ENCODE results near the gene SIGLEC8. TPM values are rescaled to one million over a fixed set of nuclear protein-coding genes. Genes with fewer than 3 reads are reported as not detected.
"Not testable (repeated sequence)": the region's sequence is repeated elsewhere in the genome, so short reads cannot be mapped to it uniquely, and the experiment has no call there.

SIGLEC8 gene
- polyA plus RNA-seq, 1 donor from 2014 or later = not detected

DNA sequence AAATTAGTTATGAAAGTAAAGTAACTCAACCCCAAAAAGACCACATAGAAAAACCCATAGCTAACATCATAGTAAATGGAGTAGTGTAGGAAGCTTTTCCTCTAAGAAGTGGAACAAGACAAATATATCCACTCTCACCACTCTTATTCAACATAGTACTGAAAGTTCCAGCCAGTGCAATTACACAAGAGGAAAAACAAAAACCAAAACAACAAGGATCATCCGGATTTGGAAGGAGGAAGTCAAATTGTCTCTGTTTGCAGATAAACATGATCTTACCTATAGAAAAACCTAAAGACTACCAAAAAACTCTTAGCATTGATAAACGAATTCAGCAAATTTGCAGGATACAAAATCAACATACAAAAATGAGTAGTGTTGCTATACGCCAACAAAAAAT is 8.5 kb upstream of the SIGLEC8 start:
- H3K9me3 ChIP-seq (ENCODE audit: low read length) = no peaks in the 10 kb centered on the region
- no peaks in the 10 kb centered on the region for H3F3A ChIP-seq (ENCODE audit: insufficient read depth, low read length, poor library complexity, severe bottlenecking)
- H4K20me1 ChIP-seq (ENCODE audit: insufficient read depth) = no peaks in the 10 kb centered on the region
- H3K4me3 ChIP-seq (ENCODE audit: low read length) = no peak overlapping the region
- no peaks in the 10 kb centered on the region for H3K9me2 ChIP-seq (ENCODE audit: insufficient read depth, low read length)
- no peak overlapping the region for H3K9ac ChIP-seq (ENCODE audit: low read length)
- H3K79me2 ChIP-seq (replicated peaks; ENCODE audit: insufficient read depth, low read length) = no peaks in the 10 kb centered on the region
- no peaks in the 10 kb centered on the region for H3K27me3 ChIP-seq (ENCODE audit: insufficient read depth, low read depth, low read length)
- TF ChIP-seq REST (IDR thresholded peaks at IDR 0.05; ENCODE audit: borderline replicate concordance) (no peak), MXI1 (conservative IDR thresholded peaks at IDR 0.05; ENCODE audit: poor library complexity, severe bottlenecking) (no peak), CTCF (IDR thresholded peaks at IDR 0.05; ENCODE audit: poor library complexity, severe bottlenecking) (no peak), EZH2 (IDR thresholded peaks at IDR 0.05; ENCODE audit: borderline replicate concordance, insufficient read depth, low read length, poor library complexity, severe bottlenecking) (no peak), SMC3 (conservative IDR thresholded peaks at IDR 0.05; ENCODE audit: poor library complexity) (no peak), POLR2AphosphoS5 (IDR thresholded peaks at IDR 0.05) (no peak), TAF1 (IDR thresholded peaks at IDR 0.05; ENCODE audit: low read depth) (no peak), RAD21 (conservative IDR thresholded peaks at IDR 0.05) (no peak), EP300 (conservative IDR thresholded peaks at IDR 0.05; ENCODE audit: poor library complexity, severe bottlenecking) (no peak)
- no peaks in the 10 kb centered on the region for H3K36me3 ChIP-seq (ENCODE audit: insufficient read depth, low read length)
- no peak overlapping the region for H3K27ac ChIP-seq (ENCODE audit: low read length)
- no peak overlapping the region for H3K4me2 ChIP-seq (ENCODE audit: low read length)
- no peak overlapping the region for H2AFZ ChIP-seq (ENCODE audit: low read depth, low read length)

DNA sequence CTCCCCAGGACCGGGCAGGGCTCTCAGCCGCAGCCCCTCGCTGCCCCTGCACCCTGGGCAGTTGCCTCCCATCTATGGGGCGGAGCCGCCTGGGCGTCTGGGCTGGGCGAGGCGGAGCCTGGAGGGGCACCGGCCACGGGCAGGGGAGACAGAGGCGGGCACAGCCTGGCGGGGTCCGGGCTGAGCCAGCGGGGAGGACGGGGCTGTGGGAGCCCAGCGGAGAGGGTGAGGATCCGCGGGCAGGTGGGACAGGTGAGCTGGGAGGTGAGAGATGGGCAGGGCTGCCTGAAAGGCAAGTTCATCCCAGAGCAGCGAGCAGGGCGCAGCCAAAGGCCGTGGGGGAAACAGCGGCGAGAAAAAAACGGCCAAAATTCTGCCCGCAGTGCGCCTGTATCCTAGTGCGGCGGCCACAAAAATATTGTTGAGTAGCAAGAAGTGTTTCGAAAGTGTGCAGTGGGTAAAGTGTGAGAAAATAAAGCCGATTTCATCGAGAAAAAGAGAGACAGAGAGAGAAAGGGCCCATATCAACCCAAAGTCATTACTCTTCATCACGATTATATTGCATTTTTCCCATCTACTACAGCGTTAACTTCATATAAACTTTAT is 5.8 kb upstream of the SIGLEC8 start:
- H3F3A ChIP-seq (ENCODE audit: insufficient read depth, low read length, poor library complexity, severe bottlenecking); H3K4me2 ChIP-seq (ENCODE audit: low read length); H3K79me2 ChIP-seq (replicated peaks; ENCODE audit: insufficient read depth, low read length); H3K9me3 ChIP-seq (ENCODE audit: low read length); H3K4me3 ChIP-seq (ENCODE audit: low read length); H3K9me2 ChIP-seq (ENCODE audit: insufficient read depth, low read length); H3K9ac ChIP-seq (ENCODE audit: low read length); H3K27me3 ChIP-seq (ENCODE audit: insufficient read depth, low read depth, low read length); H2AFZ ChIP-seq (ENCODE audit: low read depth, low read length); H3K36me3 ChIP-seq (ENCODE audit: insufficient read depth, low read length); H3K27ac ChIP-seq (ENCODE audit: low read length); H4K20me1 ChIP-seq (ENCODE audit: insufficient read depth): not testable (repeated sequence)

- Histone ChIP-seq H3K4me3 (ENCODE audit: low read length) (no peak overlapping the region), H3F3A (ENCODE audit: insufficient read depth, low read length, poor library complexity, severe bottlenecking) (no peaks in the 10 kb centered on the region), H3K27ac (ENCODE audit: low read length) (no peak overlapping the region), H3K9me3 (ENCODE audit: low read length) (no peaks in the 10 kb centered on the region), H3K9ac (ENCODE audit: low read length) (no peak overlapping the region), H3K36me3 (ENCODE audit: insufficient read depth, low read length) (no peaks in the 10 kb centered on the region), H3K4me2 (ENCODE audit: low read length) (no peak overlapping the region), H3K27me3 (ENCODE audit: insufficient read depth, low read depth, low read length) (no peaks in the 10 kb centered on the region), H3K9me2 (ENCODE audit: insufficient read depth, low read length) (no peaks in the 10 kb centered on the region), H2AFZ (ENCODE audit: low read depth, low read length) (no peak overlapping the region), H4K20me1 (ENCODE audit: insufficient read depth) (no peaks in the 10 kb centered on the region), H3K79me2 (replicated peaks; ENCODE audit: insufficient read depth, low read length) (no peaks in the 10 kb centered on the region)
- TF ChIP-seq TAF1 (IDR thresholded peaks at IDR 0.05; ENCODE audit: low read depth) = no peak
- no peak for TF ChIP-seq MXI1 (conservative IDR thresholded peaks at IDR 0.05; ENCODE audit: poor library complexity, severe bottlenecking)
- no peak for TF ChIP-seq RAD21 (conservative IDR thresholded peaks at IDR 0.05)
- no peak for TF ChIP-seq POLR2AphosphoS5 (IDR thresholded peaks at IDR 0.05)
- TF ChIP-seq CTCF (IDR thresholded peaks at IDR 0.05; ENCODE audit: poor library complexity, severe bottlenecking) = no peak
Observed at GRCh38 chr19:51462681-51463080, 4.4 kb upstream of the SIGLEC8 start.

All from neural cell (in vitro differentiated cells).